MCF 10A (cell line): ENCODE results near the gene FHIP1B. TPM values are rescaled to one million over a fixed set of nuclear protein-coding genes. Genes with fewer than 3 reads are reported as not detected.

ENCODE experiments used
- BruUV-seq: library from RNA; stranded (reverse); fragments of 400-500 nt; replicated peaks from 2 replicates; lab custom pipeline; 2021; lab: Mats Ljungman, UMichigan
- CTCF ChIA-PET: fragments of 300-600 bp; sonication (Branson Sonifier 250); formaldehyde crosslinking; extraction: SDS; loops from one replicate; lab custom pipeline; 2021; ENCODE audit warnings: antibody characterized with exemption, inconsistent platforms; lab: Yijun Ruan, JAX
- POLR2A ChIA-PET: fragments of 300-600, 350-650 bp; sonication (Branson Sonifier 250); formaldehyde crosslinking; extraction: SDS; loops from one replicate; lab custom pipeline; 2020; ENCODE audit warnings: antibody characterized with exemption, inconsistent platforms; lab: Yijun Ruan, JAX
- DNase-seq: peaks from one replicate; pipeline ENCODE4 v3.0.0-alpha.2; 2018; ENCODE audit not compliant: unreplicated experiment
- H3K27ac Mint-ChIP-seq: one replicate; pipeline ENCODE4 v1.8.0; 2022; ENCODE audit warnings: mild to moderate bottlenecking, low read depth, mixed read lengths; ENCODE audit not compliant: unreplicated experiment
- H3K27me3 Mint-ChIP-seq: one replicate; pipeline ENCODE4 v1.8.0; 2022; ENCODE audit warnings: mixed read lengths; ENCODE audit not compliant: insufficient read depth, unreplicated experiment
- H3K36me3 Mint-ChIP-seq: one replicate; pipeline ENCODE4 v1.8.0; 2022; ENCODE audit warnings: mild to moderate bottlenecking, moderate library complexity, mixed read lengths; ENCODE audit not compliant: insufficient read depth, unreplicated experiment
- H3K4me1 Mint-ChIP-seq: one replicate; pipeline ENCODE4 v1.8.0; 2022; ENCODE audit warnings: mixed read lengths; ENCODE audit not compliant: insufficient read depth, unreplicated experiment
- H3K4me3 Mint-ChIP-seq: one replicate; pipeline ENCODE4 v1.8.0; 2022; ENCODE audit warnings: mild to moderate bottlenecking, moderate library complexity, mixed read lengths; ENCODE audit not compliant: unreplicated experiment
- H3K9me3 Mint-ChIP-seq: one replicate; pipeline ENCODE4 v1.8.0; 2022; ENCODE audit warnings: mixed read lengths; ENCODE audit not compliant: unreplicated experiment
- CTCF ChIP-seq: fragments of 200-600 bp; IDR thresholded peaks from one replicate; pipeline ENCODE4 v1.8.0; 2022; ENCODE audit warnings: antibody characterized with exemption, mild to moderate bottlenecking; ENCODE audit not compliant: unreplicated experiment
- intact Hi-C: fragments of 100-400 bp; cut with micrococcal nuclease; formaldehyde crosslinking; loops from 2 replicates; pipeline ENCODE4 v1.14.1; 2022
- total RNA-seq: library from RNA; stranded (reverse); gene quantifications from 2 replicates; pipeline ENCODE4 v1.2.3, GENCODE V29; 2022

Gene FHIP1B
- total RNA-seq, 1 experiment from 2014 or later, result 44.6 TPM

- CTCF ChIA-PET, result interaction anchor here (0.5 to 3.0 kb wide), 5 partner anchors 34 to 302 kb away, joined by 3 to 17 read pairs (median 4); no protein-coding TSS in a partner anchor
- H3K4me3 Mint-ChIP-seq, result no peak overlapping the region
These were observed 16.7 kb downstream of the FHIP1B start for GRCh38 chr11:6217722-6218121.

GRCh38 chr11:6216501-6216900 is 17.9 kb downstream of the FHIP1B start:
- CTCF ChIA-PET, result interaction anchor here (0.6 to 3.0 kb wide), 9 partner anchors 9 to 532 kb away, joined by 3 to 17 read pairs (median 4); no protein-coding TSS in a partner anchor
- no peak for DNase-seq
- no peaks in the 10 kb centered on the region for H3K27me3 Mint-ChIP-seq
- intact Hi-C loops, result no loop called here
- no peaks in the 10 kb centered on the region for H3K9me3 Mint-ChIP-seq
- TSS peak; percentile 11 for BruUV-seq
- H3K27ac Mint-ChIP-seq, result peak overlapping the region; percentile 47
- H3K4me1 Mint-ChIP-seq, result peaks cover 13% of the 10 kb centered on the region
- no peak overlapping the region for H3K4me3 Mint-ChIP-seq
- no peak for TF ChIP-seq CTCF
- H3K36me3 Mint-ChIP-seq, result peaks cover 22% of the 10 kb centered on the region
- POLR2A ChIA-PET, result interaction anchor here (1.1 to 1.6 kb wide), 3 partner anchors 9 to 18 kb away, joined by 3 to 6 read pairs (median 4); partner anchors contain the start of gene FHIP1B

More at GRCh38 chr11:6217722-6218121, 16.7 kb downstream of the FHIP1B start:
- no peaks in the 10 kb centered on the region for H3K27me3 Mint-ChIP-seq
- H3K9me3 Mint-ChIP-seq, result no peaks in the 10 kb centered on the region
- no peak for DNase-seq
- H3K36me3 Mint-ChIP-seq, result peaks cover 34% of the 10 kb centered on the region
- peaks cover 13% of the 10 kb centered on the region for H3K4me1 Mint-ChIP-seq
- intact Hi-C loops, result loop anchor here (2.0 kb wide), 1 partner anchor 17 kb away; the partner anchor contains the start of gene FHIP1B
- no peak for TF ChIP-seq CTCF
- POLR2A ChIA-PET, result no interaction called here
- H3K27ac Mint-ChIP-seq, result no peak overlapping the region
- no TSS peak for BruUV-seq

- Mint-ChIP-seq H3K9me3 (no peaks in the 10 kb centered on the region), H3K36me3 (peaks cover 33% of the 10 kb centered on the region), H3K4me3 (no peak overlapping the region), H3K4me1 (peaks cover 7% of the 10 kb centered on the region), H3K27ac (no peak overlapping the region), H3K27me3 (no peaks in the 10 kb centered on the region)
- BruUV-seq, result no TSS peak
- intact Hi-C loops, result no loop called here
- no peak for TF ChIP-seq CTCF
- ChIA-PET POLR2A (no interaction called here), CTCF (interaction anchor here (1.2 to 2.1 kb wide), 3 partner anchors 37 to 101 kb away, joined by 5 to 10 read pairs (median 6); no protein-coding TSS in a partner anchor)
- no peak for DNase-seq
These were observed 19.9 kb downstream of the FHIP1B start for GRCh38 chr11:6214530-6214929.

GRCh38 chr11:6210274-6210955 is 24.0 kb downstream of the FHIP1B start:
- H3K27me3 Mint-ChIP-seq, result no peaks in the 10 kb centered on the region
- H3K9me3 Mint-ChIP-seq, result no peaks in the 10 kb centered on the region
- CTCF ChIA-PET, result no interaction called here
- POLR2A ChIA-PET, result no interaction called here
- no peaks in the 10 kb centered on the region for H3K4me1 Mint-ChIP-seq
- no peak for DNase-seq
- H3K27ac Mint-ChIP-seq, result no peak overlapping the region
- TF ChIP-seq CTCF, result no peak
- no peak overlapping the region for H3K4me3 Mint-ChIP-seq
- H3K36me3 Mint-ChIP-seq, result peaks cover 37% of the 10 kb centered on the region
- intact Hi-C loops, result no loop called here
- BruUV-seq, result no TSS peak
